Fibroblast of mammary gland (primary cell): ENCODE measurements around the gene PUS1.

ENCODE experiments used
- DNase-seq: peaks from one replicate; pipeline ENCODE4 v3.0.0-alpha.2; 2010; ENCODE audit warnings: low read depth
- H3K4me3 ChIP-seq: 2 replicates; pipeline ENCODE4 v1.5.1; 2011; ENCODE audit warnings: low read depth, mild to moderate bottlenecking, low read length, moderate library complexity; ENCODE audit not compliant: control insufficient read depth
- CTCF ChIP-seq: conservative IDR thresholded peaks from 2 replicates; pipeline ENCODE4 v1.5.1; 2011; ENCODE audit warnings: low read depth, low read length, inconsistent platforms; ENCODE audit not compliant: control insufficient read depth, insufficient read depth

PUS1 gene

GRCh38 chr12:131990066-131990979, 61.2 kb downstream of the PUS1 start:
- DNase-seq = no peak
- H3K4me3 ChIP-seq = no peak overlapping the region
- TF ChIP-seq CTCF = no peak

- H3K4me3 ChIP-seq = no peak overlapping the region
- no peak for TF ChIP-seq CTCF
- no peak for DNase-seq
Measured at GRCh38 chr12:131990980-131991305, 61.9 kb downstream of the PUS1 start.

GRCh38 chr12:131991816-131992430, 62.8 kb downstream of the PUS1 start:
- no peak for DNase-seq
- H3K4me3 ChIP-seq = no peak overlapping the region
- TF ChIP-seq CTCF = no peak

- DNase-seq = no peak
- TF ChIP-seq CTCF = no peak
- H3K4me3 ChIP-seq = no peak overlapping the region
Measured at GRCh38 chr12:131994589-131994988, 65.5 kb downstream of the PUS1 start.
